Fibroblast of mammary gland (primary cell): ENCODE measurements around the gene ME1.
"Not testable (repeated sequence)": the region's sequence is repeated elsewhere in the genome, so short reads cannot be mapped to it uniquely, and the experiment has no call there.

Experiments used
- DNase-seq: peaks from one replicate; pipeline ENCODE4 v3.0.0-alpha.2; 2010; ENCODE audit warnings: low read depth
- H3K4me3 ChIP-seq: 2 replicates; pipeline ENCODE4 v1.5.1; 2011; ENCODE audit warnings: low read depth, mild to moderate bottlenecking, low read length, moderate library complexity; ENCODE audit not compliant: control insufficient read depth
- TF ChIP-seq, protein P1 (sequence below): conservative IDR thresholded peaks from 2 replicates; pipeline ENCODE4 v1.5.1; 2011; ENCODE audit warnings: low read depth, low read length, inconsistent platforms; ENCODE audit not compliant: control insufficient read depth, insufficient read depth

ME1 gene

DNA sequence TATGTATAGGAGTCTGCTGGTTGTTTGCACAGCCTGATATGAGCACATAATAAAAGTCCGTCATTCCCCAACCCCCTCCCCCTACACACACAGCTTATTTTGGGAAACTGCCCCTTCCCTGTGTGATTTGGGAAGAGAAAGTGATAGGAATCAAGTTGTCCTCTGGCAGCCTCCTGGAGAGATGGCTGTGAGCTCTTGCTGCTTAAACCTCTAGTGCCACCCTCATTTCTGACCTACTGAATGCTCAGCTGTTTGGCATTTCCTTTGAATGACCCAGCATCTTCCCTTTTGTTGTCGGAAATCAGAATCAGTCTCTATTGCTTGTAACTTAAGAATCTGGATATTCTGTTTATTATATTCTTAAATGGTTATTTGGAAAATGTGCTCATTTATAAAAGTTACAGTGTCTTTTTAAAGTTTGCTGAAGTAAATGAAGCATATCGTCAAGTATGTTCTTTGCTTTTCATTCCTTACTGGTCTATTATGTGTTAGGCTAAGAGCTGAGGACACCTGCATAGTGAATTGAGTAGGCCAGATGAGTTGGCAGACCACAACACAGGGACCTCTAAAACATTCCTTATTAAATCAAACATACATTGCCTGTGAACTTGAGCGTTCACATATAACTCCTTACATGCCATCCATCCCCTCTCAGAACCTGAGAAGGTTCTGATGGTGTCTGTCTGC lies 232.2 kb downstream of the ME1 start:
- no peak for DNase-seq
- no peak overlapping the region for H3K4me3 ChIP-seq
- TF ChIP-seq, protein P1, sequence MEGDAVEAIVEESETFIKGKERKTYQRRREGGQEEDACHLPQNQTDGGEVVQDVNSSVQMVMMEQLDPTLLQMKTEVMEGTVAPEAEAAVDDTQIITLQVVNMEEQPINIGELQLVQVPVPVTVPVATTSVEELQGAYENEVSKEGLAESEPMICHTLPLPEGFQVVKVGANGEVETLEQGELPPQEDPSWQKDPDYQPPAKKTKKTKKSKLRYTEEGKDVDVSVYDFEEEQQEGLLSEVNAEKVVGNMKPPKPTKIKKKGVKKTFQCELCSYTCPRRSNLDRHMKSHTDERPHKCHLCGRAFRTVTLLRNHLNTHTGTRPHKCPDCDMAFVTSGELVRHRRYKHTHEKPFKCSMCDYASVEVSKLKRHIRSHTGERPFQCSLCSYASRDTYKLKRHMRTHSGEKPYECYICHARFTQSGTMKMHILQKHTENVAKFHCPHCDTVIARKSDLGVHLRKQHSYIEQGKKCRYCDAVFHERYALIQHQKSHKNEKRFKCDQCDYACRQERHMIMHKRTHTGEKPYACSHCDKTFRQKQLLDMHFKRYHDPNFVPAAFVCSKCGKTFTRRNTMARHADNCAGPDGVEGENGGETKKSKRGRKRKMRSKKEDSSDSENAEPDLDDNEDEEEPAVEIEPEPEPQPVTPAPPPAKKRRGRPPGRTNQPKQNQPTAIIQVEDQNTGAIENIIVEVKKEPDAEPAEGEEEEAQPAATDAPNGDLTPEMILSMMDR, result no peak

DNA sequence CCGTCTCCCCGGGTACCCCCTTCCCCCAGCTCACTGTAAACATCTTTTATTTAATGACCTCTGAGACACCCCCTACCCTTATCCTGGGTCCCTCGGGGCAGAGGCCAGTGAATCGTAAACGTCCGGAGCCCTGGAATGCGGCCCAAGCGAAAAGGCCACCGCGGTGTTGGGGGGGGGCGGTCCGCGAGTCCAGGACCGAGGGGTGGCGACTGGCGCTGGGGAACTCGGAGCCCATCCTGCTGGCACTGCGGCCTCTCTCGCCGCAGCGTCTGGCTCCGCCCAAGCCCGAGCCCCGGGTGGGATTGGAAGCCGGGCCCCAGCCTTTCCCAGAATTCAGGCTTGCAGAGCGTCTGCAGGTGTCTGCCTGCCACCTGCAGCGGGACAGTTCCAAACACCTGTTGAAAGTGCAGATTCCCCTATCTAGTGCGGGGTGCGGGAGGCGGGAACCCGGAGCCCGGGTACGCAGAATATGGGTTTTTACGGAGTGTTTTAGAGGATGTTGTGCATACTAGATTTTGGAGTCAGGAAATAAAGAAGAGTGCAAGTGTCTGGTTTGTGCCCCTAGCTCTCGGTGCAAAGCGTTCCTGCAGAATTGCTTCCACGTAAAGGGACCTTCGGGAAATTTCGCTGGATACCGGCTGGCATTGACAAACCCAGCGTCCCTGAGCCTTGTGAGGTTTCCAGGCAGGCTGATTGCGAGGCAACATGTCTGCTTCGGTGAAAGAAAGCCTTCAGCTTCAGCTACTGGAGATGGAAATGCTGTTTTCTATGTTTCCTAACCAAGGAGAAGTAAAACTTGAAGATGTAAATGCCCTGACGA lies 236.9 kb downstream of the ME1 start:
- no peak for DNase-seq
- TF ChIP-seq, protein P1, result no peak
- peak overlapping the region; percentile 87 for H3K4me3 ChIP-seq

DNA sequence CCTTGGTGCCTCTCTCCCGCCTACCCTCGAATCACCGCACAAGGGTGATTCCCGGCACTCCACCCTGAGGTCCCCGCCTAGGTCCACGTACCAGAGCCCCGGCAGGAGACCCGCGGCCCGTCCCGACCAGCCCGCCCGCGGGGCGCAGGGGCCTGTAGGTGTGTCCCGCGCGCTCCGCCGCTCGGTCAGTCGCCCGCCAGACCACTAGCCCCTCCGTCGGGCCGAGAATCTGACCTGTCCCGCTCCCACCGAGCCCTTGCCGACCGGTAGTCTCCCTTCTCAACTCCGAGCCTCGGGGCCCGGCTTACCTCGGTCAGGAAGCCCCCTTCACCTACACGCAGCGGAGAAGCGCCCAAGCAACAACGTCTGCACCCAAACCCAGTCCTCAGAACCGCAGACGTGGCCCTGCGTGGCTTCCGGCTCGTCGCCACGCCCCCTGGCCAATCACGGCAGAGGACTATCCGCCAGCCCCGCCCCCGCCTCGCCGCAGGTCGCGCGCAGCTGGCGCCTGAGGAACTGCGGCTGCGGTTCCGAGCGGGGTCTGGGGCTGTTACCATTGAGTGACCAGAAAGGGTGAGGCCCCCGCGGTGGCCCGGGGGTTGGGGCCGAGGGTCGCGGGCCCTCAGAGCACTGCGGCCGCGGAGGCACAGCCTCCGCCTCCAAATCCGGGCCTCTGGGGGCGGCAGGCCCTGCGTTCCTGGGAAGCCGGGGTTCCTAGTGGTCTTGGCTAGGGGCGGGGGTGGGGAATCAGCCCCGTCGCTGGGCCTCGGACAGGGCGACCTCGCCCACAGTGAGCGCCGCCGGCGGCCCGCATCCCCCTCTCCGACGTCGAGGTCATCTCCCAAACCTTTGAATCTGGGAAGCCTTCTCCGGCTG lies 237.7 kb downstream of the ME1 start, which contains the start of the genes PGM3 and RWDD2A:
PGM3 (minus strand) TSS at position 395 of the 876 bp plus-strand sequence. CDS start 2,253 bp downstream, outside the sequence.
RWDD2A (plus strand) TSS at position 487 of the 876 bp plus-strand sequence. CDS start 1,095 bp downstream, outside the sequence.
- peak; percentile 77 for DNase-seq

DNA sequence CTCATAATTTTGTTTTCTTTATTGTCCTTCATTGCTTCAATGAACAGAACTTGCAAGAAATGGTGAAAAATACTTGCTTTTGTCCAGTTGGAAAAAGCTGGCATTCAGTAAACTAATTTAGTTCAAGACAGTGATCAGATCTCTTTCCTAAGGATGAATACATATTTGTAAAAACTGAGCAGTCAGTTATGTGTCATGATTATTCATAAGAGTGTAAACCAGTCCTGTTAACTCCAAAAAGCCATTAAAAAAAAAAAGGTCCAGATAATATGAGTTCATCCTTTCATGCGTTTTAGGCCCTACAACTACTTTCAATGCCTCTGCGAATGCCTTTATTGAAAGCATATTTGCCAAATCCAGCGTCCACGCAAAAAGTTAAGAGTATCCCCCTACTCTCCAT lies 238.4 kb downstream of the ME1 start:
- H3K4me3 ChIP-seq, result peak overlapping the region; percentile 87
- TF ChIP-seq, protein P1, result no peak

More for the DNA sequence above, 237.7 kb downstream of the ME1 start, which contains the start of the genes PGM3 and RWDD2A:
- H3K4me3 ChIP-seq, result peak within 1 kb of the TSS; percentile 87
- TF ChIP-seq, protein P1, result no peak

DNA sequence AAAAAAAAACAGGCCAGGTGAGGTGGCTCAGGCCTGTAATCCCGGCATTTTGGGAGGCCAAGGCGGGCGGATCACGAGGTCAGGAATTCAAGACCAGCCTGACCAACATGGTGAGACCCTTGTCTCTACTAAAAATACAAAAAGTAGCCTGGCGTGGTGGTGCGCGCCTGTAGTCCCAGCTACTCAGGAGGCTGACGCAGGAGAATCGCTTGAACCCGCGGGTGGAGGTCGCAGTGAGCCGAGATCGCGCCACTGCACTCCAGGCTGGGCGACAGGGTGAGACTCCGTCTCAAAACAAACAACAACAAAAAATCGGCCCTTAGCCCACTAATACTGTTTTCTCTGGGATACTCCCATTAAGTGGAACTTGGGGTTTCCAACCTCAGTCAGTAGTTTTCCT lies 238.9 kb downstream of the ME1 start:
- H3K4me3 ChIP-seq, result peak overlapping the region; percentile 87
- DNase-seq, result not testable (repeated sequence)

More for the DNA sequence above, 238.4 kb downstream of the ME1 start:
- peak; percentile 41 for DNase-seq

DNA sequence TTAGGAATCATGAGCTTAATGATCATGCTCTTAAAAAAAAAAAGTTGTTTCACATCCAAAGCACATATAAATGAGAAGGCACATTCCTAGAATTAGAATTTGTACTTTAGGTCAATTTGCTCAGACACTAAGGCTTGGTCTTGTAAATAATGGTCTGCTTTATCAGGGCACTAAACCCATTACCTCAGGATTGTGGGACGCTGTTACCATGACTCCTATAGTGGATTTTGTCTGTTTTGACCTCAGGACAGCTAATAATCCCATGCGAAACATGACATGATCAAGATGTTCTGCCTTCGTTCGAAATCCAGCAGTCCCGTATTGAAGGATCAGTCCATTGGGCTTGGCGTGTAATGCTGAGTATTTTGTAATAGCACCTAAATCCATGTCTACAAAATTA lies 240.2 kb downstream of the ME1 start:
- DNase-seq, result no peak
- TF ChIP-seq, protein P1, result no peak
- H3K4me3 ChIP-seq, result no peak overlapping the region

DNA sequence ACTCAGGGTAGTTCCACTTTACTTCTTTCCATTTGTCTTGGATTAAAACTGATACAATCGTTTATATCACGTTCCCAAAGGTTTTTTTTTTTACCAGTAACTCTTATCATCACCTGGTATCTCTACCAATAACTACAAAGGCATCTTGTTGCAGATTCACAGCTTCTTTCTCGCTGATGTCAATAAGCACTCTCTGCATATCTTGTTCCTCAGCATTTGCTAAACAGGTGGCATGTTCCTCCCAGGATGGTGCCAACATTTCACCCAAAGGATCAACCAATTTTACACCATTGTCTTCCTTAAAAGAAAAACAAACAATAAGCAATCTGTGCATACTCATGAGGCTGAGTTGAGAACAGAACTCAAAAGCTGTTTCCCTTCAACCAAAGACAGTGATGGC lies 242.3 kb downstream of the ME1 start:
- no peak for DNase-seq
- no peak overlapping the region for H3K4me3 ChIP-seq
- TF ChIP-seq, protein P1, result no peak
